Liver (tissue), 3 donors: ENCODE data around the gene BACH2.

Experiments used
- ATF3 ChIP-seq: IDR thresholded peaks from 2 replicates; pipeline ENCODE4 v1.6.1; 2016; ENCODE audit warnings: antibody characterized with exemption
- CTCF ChIP-seq: fragments of 150-350 bp; IDR thresholded peaks from 2 replicates; pipeline ENCODE4 v1.5.1; 2017; ENCODE audit warnings: improper control_type of control experiment, low read depth, low read length; ENCODE audit not compliant: missing input control
- GABPA ChIP-seq, 2 donors: IDR thresholded peaks in 1 of 2; conservative IDR thresholded peaks in 1 of 2; 2 replicates each; pipeline ENCODE4 v1.6.1; 2016; ENCODE audit warnings: antibody characterized with exemption in 2 of 2, mild to moderate bottlenecking in 1 of 2, moderate library complexity in 1 of 2
- MAX ChIP-seq: IDR thresholded peaks from 2 replicates; pipeline ENCODE4 v1.6.1; 2016; ENCODE audit warnings: antibody characterized with exemption
- RAD21 ChIP-seq, 2 donors: IDR thresholded peaks; 2 replicates each; pipeline ENCODE4 v1.6.1; 2016; ENCODE audit warnings: antibody characterized with exemption in 2 of 2, mild to moderate bottlenecking in 2 of 2
- RXRA ChIP-seq, 2 donors: IDR thresholded peaks; 2 replicates each; pipeline ENCODE4 v1.6.1; 2017 to 2018; ENCODE audit warnings: antibody characterized with exemption in 2 of 2, mild to moderate bottlenecking in 1 of 2
- TAF1 ChIP-seq: conservative IDR thresholded peaks from 2 replicates; pipeline ENCODE4 v1.6.1; 2016; ENCODE audit warnings: antibody characterized with exemption, mild to moderate bottlenecking
- YY1 ChIP-seq: IDR thresholded peaks from 2 replicates; pipeline ENCODE4 v1.6.1; 2016; ENCODE audit warnings: antibody characterized with exemption, mild to moderate bottlenecking
- donor health status: healthy.
- donor health status: healthy.

- TF ChIP-seq CTCF = no peak
- TF ChIP-seq RXRA (IDR thresholded peaks at IDR 0.05) = no peak
- TF ChIP-seq TAF1 = no peak
- TF ChIP-seq MAX = no peak
- TF ChIP-seq ATF3 = no peak
- no peak for TF ChIP-seq RAD21 (IDR thresholded peaks at IDR 0.05)
- no peak for TF ChIP-seq GABPA (IDR thresholded peaks at IDR 0.05 in 1 of 2, conservative IDR thresholded peaks at IDR 0.05 in 1 of 2)
- TF ChIP-seq YY1 = no peak
Observed at GRCh38 chr6:89977808-89978748, 318.6 kb downstream of the BACH2 start.
